ENCODE data around the gene PPP1R26.
"Not testable (repeated sequence)": the region's sequence is repeated elsewhere in the genome, so short reads cannot be mapped to it uniquely, and the experiment has no call there.

PPP1R26 gene

GRCh38 chr9:135524130-135524861 lies 44.7 kb downstream of the PPP1R26 start:
- no peak for DNase-seq

DNA sequence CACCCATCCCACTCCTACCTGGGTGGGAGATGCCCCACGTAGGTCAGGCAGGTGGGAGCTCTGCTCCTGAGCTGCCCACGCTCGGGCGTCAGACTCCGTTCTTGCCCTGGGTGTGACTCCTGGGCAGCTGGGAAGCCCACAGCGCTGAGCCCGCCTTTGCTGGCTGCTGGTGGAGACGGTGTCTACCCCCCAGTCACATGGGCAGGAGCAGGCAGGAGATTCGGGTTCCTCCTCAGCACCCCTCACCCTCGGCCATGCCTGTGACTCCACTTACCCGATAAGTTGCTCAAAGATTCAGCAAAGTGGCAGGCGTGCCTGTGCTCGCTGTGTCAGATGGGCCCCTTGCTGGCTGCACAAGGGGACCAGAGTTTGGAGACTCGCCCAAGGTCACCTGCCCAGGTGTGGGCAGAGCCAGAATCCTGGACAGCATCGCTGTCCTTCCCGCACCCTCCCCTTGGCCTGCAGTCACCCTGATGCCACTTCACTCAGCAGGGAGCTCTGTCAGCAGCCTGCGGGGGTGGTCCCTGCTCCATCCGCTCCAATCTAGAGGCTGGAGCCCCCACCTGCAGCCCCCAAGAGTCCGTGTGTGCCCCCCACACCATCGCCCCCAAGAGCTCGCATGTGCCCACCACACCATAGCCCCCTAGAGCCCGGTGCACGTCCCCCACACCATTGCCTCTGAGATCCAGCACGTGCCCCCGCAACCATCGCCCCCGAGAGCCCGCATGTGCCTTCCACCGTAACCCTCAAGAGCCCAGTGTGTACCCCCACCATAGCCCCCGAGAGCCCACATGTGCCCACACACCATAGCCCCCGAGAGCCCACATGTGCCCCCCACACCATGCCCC lies 45.9 kb downstream of the PPP1R26 start:
- no peak for DNase-seq

DNA sequence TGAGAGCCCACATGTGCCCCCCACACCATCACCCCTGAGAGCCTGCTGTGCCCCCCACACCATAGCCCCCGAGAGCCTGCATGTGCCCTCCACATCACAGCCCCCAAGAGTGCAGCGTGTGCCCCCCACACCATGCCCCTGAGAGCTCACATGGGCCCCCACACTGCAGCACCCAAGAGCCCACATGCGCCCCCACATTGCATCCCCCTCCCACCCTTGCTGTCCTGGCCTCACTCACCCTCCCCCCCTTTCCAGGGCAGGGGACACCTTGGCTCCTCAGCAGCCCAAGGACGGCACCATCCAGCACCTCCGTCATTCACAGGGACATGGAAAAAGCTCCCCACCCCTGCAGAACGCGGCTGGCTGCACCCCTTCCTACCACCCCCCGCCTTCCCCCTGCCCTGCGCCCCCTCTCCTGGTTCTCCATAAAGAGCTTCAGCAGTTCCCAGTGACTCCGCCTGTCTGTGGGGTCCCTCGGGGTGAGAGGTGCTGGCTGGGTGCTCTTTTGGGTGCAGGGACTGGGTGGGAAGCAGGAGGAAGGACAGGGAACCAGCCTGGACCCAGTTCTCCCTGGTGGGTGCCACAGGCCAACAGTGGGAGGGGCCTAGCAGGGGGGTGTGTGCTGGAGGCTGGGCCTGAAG lies 46.6 kb downstream of the PPP1R26 start:
- DNase-seq = no peak

- no peak for DNase-seq
Measured at GRCh38 chr9:135526730-135527571, 47.4 kb downstream of the PPP1R26 start.

GRCh38 chr9:135528842-135529435 lies 49.4 kb downstream of the PPP1R26 start:
- DNase-seq = not testable (repeated sequence)

GRCh38 chr9:135530146-135530545 lies 50.6 kb downstream of the PPP1R26 start:
- DNase-seq = no peak

GRCh38 chr9:135531096-135531495 lies 51.5 kb downstream of the PPP1R26 start:
- no peak for DNase-seq

GRCh38 chr9:135533113-135533512 lies 53.5 kb downstream of the PPP1R26 start:
- no peak for DNase-seq

- no peak for DNase-seq
Measured at GRCh38 chr9:135533674-135534073, 54.1 kb downstream of the PPP1R26 start.

DNA sequence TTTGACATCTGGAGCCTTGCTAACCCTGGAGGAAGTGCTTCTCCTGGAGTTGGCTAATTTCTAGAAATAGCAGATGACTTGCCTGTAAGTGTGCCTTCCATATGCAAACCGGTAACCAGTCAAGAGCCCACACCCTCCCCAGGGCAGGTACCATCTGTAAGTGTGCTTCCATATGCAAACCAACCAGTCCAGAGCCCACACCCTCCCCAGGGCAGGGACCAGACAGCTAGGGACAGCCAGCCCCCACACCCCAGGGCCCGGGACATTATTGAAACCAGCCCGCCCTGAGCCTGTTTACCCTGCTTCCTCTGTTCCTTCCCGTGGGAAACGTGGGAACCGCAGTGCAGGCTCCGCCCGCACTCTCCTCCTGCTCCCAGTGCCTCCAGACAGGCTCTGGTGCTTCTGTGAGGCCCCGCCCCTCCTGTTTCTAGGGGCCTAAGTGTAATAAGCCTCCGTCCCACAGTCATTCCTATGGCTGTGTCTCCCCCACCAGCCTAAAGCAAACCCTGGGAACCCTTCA lies 54.7 kb downstream of the PPP1R26 start:
- not testable (repeated sequence) for DNase-seq

DNA sequence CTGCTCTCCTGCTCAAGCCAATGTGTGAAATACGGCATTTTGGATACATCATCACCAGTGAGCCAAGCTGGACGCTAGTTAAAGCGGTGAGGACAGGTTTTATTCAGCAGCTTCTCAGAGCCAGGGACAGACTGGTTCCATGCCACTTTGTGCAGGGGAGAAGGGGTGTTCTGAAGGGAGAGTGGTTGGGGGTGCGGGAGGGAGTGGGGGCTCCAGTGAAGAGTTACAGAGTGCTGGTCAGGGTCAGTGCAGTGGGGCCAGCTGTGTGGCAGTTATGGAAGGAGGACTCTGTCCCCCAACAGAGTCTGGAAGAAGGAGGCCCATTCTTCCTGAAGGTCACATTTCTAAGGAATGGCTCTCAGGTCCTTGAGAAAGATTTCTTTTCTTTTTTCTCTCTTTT lies 55.2 kb downstream of the PPP1R26 start:
- not testable (repeated sequence) for DNase-seq

- DNase-seq = not testable (repeated sequence)
Measured at GRCh38 chr9:135535631-135536030, 56.0 kb downstream of the PPP1R26 start.

- DNase-seq = no peak
Measured at GRCh38 chr9:135536216-135536615, 56.6 kb downstream of the PPP1R26 start.

All from CD4-positive, alpha-beta T cell treated with Interleukin-12 subunit alpha and Interleukin-12 subunit beta, for 1 hour (primary cell).